Calu3 (cell line): ENCODE results near the gene IGSF9B. TPM values are rescaled to one million over a fixed set of nuclear protein-coding genes. Genes with fewer than 3 reads are reported as not detected.

Experiments used
- BruUV-seq: library from RNA; stranded (reverse); fragments of 400-500 nt; replicated peaks from 2 replicates; lab custom pipeline; 2021; lab: Mats Ljungman, UMichigan
- CTCF ChIA-PET: fragments of 300-600 bp; sonication (Branson Sonifier 250); formaldehyde crosslinking; loops from one replicate; lab custom pipeline; 2022; ENCODE audit warnings: antibody characterized with exemption; lab: Charles Lee
- DNase-seq: peaks from one replicate; pipeline ENCODE4 v3.0.0; 2022
- H3K27ac Mint-ChIP-seq: one replicate; pipeline ENCODE4 v1.8.0; 2022; ENCODE audit warnings: mixed read lengths; ENCODE audit not compliant: unreplicated experiment
- H3K27me3 Mint-ChIP-seq: one replicate; pipeline ENCODE4 v1.8.0; 2022; ENCODE audit warnings: mixed read lengths; ENCODE audit not compliant: unreplicated experiment
- H3K36me3 Mint-ChIP-seq: one replicate; pipeline ENCODE4 v1.8.0; 2022; ENCODE audit warnings: mild to moderate bottlenecking, moderate library complexity, mixed read lengths; ENCODE audit not compliant: insufficient read depth, unreplicated experiment
- H3K4me1 Mint-ChIP-seq: one replicate; pipeline ENCODE4 v1.8.0; 2022; ENCODE audit warnings: mild to moderate bottlenecking, low read depth, mixed read lengths; ENCODE audit not compliant: unreplicated experiment
- H3K4me3 Mint-ChIP-seq: one replicate; pipeline ENCODE4 v1.8.0; 2022; ENCODE audit warnings: mild to moderate bottlenecking, low read depth, moderate library complexity, mixed read lengths; ENCODE audit not compliant: unreplicated experiment
- H3K9me3 Mint-ChIP-seq: one replicate; pipeline ENCODE4 v1.8.0; 2022; ENCODE audit warnings: low read depth, mixed read lengths; ENCODE audit not compliant: unreplicated experiment
- CTCF ChIP-seq: fragments of 200-600 bp; IDR thresholded peaks from one replicate; pipeline ENCODE4 v1.8.0; 2022; ENCODE audit warnings: antibody characterized with exemption; ENCODE audit not compliant: unreplicated experiment
- intact Hi-C: fragments of 100-400 bp; cut with micrococcal nuclease; formaldehyde crosslinking; loops from one replicate; pipeline ENCODE4 v1.10.0; 2022; ENCODE audit not compliant: unreplicated experiment
- total RNA-seq: library from RNA; stranded (reverse); gene quantifications from 2 replicates; pipeline ENCODE4 v1.2.3, GENCODE V29; 2022

IGSF9B gene
- total RNA-seq, 1 experiment from 2014 or later: 13.2 TPM

GRCh38 chr11:133982151-133982550 is 25.4 kb upstream of the IGSF9B start:
- H3K9me3 Mint-ChIP-seq: no peaks in the 10 kb centered on the region
- peaks cover 81% of the 10 kb centered on the region for H3K27me3 Mint-ChIP-seq
- H3K27ac Mint-ChIP-seq: no peak overlapping the region

GRCh38 chr11:133981156-133981555 is 24.4 kb upstream of the IGSF9B start:
- no peaks in the 10 kb centered on the region for H3K9me3 Mint-ChIP-seq
- H3K4me3 Mint-ChIP-seq: no peak overlapping the region
- H3K4me1 Mint-ChIP-seq: no peaks in the 10 kb centered on the region
- H3K27ac Mint-ChIP-seq: no peak overlapping the region
- H3K36me3 Mint-ChIP-seq: no peaks in the 10 kb centered on the region
- peaks cover 81% of the 10 kb centered on the region for H3K27me3 Mint-ChIP-seq
- intact Hi-C loops: no loop called here
- BruUV-seq: no TSS peak
- CTCF ChIA-PET: no interaction called here
- no peak for TF ChIP-seq CTCF
- DNase-seq: no peak

More at GRCh38 chr11:133982151-133982550, 25.4 kb upstream of the IGSF9B start:
- no TSS peak for BruUV-seq
- no peak overlapping the region for H3K4me3 Mint-ChIP-seq
- DNase-seq: no peak
- CTCF ChIA-PET: no interaction called here
- no peak for TF ChIP-seq CTCF
- H3K4me1 Mint-ChIP-seq: no peaks in the 10 kb centered on the region
- no peaks in the 10 kb centered on the region for H3K36me3 Mint-ChIP-seq
- intact Hi-C loops: no loop called here

GRCh38 chr11:133980665-133981064 is 23.9 kb upstream of the IGSF9B start:
- TF ChIP-seq CTCF: no peak
- intact Hi-C loops: no loop called here
- BruUV-seq: no TSS peak
- Mint-ChIP-seq H3K27me3 (peaks cover 81% of the 10 kb centered on the region), H3K9me3 (no peaks in the 10 kb centered on the region), H3K4me1 (no peaks in the 10 kb centered on the region), H3K4me3 (no peak overlapping the region), H3K27ac (no peak overlapping the region), H3K36me3 (no peaks in the 10 kb centered on the region)
- no peak for DNase-seq
- CTCF ChIA-PET: no interaction called here

GRCh38 chr11:133978794-133979193 is 22.0 kb upstream of the IGSF9B start:
- no peak for DNase-seq

More at GRCh38 chr11:133978794-133979193, 22.0 kb upstream of the IGSF9B start:
- no TSS peak for BruUV-seq
- Mint-ChIP-seq H3K4me1 (no peaks in the 10 kb centered on the region), H3K36me3 (no peaks in the 10 kb centered on the region), H3K4me3 (no peak overlapping the region), H3K27ac (no peak overlapping the region), H3K9me3 (no peaks in the 10 kb centered on the region), H3K27me3 (peaks cover 91% of the 10 kb centered on the region)
- CTCF ChIA-PET: no interaction called here
- TF ChIP-seq CTCF: no peak
- intact Hi-C loops: no loop called here
